ENCODE data around the gene COLEC11.

COLEC11 gene

GRCh38 chr2:3680548-3681345, 85.8 kb downstream of the COLEC11 start:
- H3K4me1 Mint-ChIP-seq: no peaks in the 10 kb centered on the region
- H3K4me3 Mint-ChIP-seq: no peak overlapping the region
- no peak overlapping the region for H3K27ac Mint-ChIP-seq
- no peak for DNase-seq
- no peak for ATAC-seq
- peaks cover 2% of the 10 kb centered on the region for H3K27me3 Mint-ChIP-seq
- no peaks in the 10 kb centered on the region for H3K36me3 Mint-ChIP-seq (ENCODE audit: low read depth)
- H3K9me3 Mint-ChIP-seq: no peaks in the 10 kb centered on the region

- Mint-ChIP-seq H3K27me3 (peaks cover 2% of the 10 kb centered on the region), H3K4me3 (no peak overlapping the region), H3K9me3 (no peaks in the 10 kb centered on the region), H3K4me1 (no peaks in the 10 kb centered on the region), H3K27ac (no peak overlapping the region), H3K36me3 (ENCODE audit: low read depth) (no peaks in the 10 kb centered on the region)
- ATAC-seq (no peak), DNase-seq (no peak)
These were observed 86.7 kb downstream of the COLEC11 start for GRCh38 chr2:3681625-3682024.

GRCh38 chr2:3682811-3683210, 87.9 kb downstream of the COLEC11 start:
- DNase-seq (no peak), ATAC-seq (no peak)
- H3K4me3 Mint-ChIP-seq: no peak overlapping the region
- peaks cover 9% of the 10 kb centered on the region for H3K27me3 Mint-ChIP-seq
- H3K27ac Mint-ChIP-seq: no peak overlapping the region
- H3K4me1 Mint-ChIP-seq: no peaks in the 10 kb centered on the region
- no peaks in the 10 kb centered on the region for H3K36me3 Mint-ChIP-seq (ENCODE audit: low read depth)
- no peaks in the 10 kb centered on the region for H3K9me3 Mint-ChIP-seq

DNA sequence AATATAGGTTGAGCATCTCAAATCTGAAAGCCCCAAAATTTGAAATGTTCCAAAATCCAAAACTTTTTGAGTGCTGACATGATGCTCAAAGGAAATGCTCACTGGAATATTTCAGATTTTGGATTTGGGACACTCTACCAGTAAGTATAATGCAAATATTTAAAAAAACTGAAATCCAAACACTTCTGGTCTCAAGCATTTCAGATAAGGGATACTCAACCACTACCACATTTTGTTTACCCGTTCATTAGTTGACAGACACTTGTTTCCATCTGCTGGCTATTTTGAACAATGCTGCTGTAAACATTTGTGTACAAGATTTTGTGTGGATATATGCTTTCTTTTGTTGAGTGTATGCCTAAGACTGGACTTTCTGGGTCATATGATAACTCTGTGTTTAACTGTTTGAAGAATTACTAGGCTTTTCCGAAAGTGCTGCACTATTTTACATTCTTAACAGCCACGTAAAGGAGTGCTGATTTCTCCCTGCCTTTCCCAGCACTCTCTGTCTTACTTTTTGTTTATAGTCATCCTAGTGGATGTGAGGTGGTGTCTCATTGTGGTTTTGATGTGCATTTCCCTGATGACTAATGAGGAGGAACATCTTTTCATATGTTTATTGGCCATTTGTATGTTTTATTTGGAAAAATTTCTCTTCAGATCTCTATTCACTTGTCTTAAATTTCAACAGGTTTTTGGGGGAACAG, 89.0 kb downstream of the COLEC11 start:
- ATAC-seq: no peak

DNA sequence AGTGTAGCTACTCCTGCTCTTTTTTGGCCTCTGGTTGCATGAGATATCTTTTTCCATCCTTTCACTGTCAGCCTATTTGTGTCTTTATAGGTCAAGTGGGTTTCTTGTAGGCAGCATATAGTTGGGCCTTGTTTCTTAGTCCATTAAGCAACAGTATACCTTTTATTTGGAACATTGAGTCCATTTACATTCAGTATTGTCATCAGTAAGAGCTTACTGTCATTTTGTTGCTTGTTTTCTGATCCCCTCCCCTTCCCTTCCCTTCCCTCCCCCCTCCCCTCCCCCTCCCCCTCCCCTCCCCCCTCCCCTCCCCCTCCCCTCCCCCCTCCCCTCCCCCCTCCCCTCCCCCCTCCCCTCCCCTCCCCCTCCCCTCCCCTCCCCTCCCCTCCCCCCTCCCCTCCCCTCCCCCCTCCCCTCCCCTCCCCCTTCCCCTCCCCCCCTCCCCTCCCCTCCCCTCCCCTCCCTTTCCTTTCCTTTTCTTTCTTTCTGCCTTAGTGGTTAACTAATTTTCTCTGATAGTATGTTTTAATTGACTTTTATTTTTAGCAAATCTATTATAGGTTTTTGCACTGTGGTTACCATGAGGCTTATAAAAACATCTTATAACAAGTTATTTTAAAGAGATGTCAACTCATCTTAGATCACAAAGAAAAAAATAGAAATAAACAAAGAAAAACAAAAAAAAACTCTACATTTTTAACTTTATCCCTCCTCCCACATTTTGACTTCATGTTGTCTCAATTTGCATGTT, 95.3 kb downstream of the COLEC11 start:
- Mint-ChIP-seq H3K36me3 (ENCODE audit: low read depth) (no peaks in the 10 kb centered on the region), H3K4me3 (no peak overlapping the region), H3K9me3 (peaks cover 12% of the 10 kb centered on the region), H3K27me3 (peaks cover 17% of the 10 kb centered on the region), H3K4me1 (no peaks in the 10 kb centered on the region), H3K27ac (no peak overlapping the region)
- no peak for DNase-seq
- ATAC-seq: no peak

More for the DNA sequence above, 89.0 kb downstream of the COLEC11 start:
- Mint-ChIP-seq H3K4me1 (no peaks in the 10 kb centered on the region), H3K27ac (no peak overlapping the region), H3K4me3 (no peak overlapping the region), H3K27me3 (peaks cover 9% of the 10 kb centered on the region), H3K9me3 (no peaks in the 10 kb centered on the region), H3K36me3 (ENCODE audit: low read depth) (no peaks in the 10 kb centered on the region)
- DNase-seq: no peak

GRCh38 chr2:3692375-3692774, 97.5 kb downstream of the COLEC11 start:
- H3K4me3 Mint-ChIP-seq: no peak overlapping the region
- peaks cover 12% of the 10 kb centered on the region for H3K9me3 Mint-ChIP-seq
- no peak overlapping the region for H3K27ac Mint-ChIP-seq
- H3K4me1 Mint-ChIP-seq: no peaks in the 10 kb centered on the region
- ATAC-seq: no peak
- H3K36me3 Mint-ChIP-seq (ENCODE audit: low read depth): no peaks in the 10 kb centered on the region
- H3K27me3 Mint-ChIP-seq: peaks cover 14% of the 10 kb centered on the region
- DNase-seq: no peak

Measured in activated naive CD8-positive, alpha-beta T cell treated with anti-CD3 and anti-CD28 coated beads, Interleukin-2, amount 50 U/mL, for 24 hours (primary cell).